GM23338 (cell line): Measurements from ENCODE around the gene CEACAM21. TPM values are rescaled to one million over a fixed set of nuclear protein-coding genes. Genes with fewer than 3 reads are reported as not detected.
A peak's percentile ranks its signal among the peaks of the same experiment; 100 is the strongest.

Experiments used
- ATAC-seq: fragments of 200-7000 bp; cut with Tn5 transposase; 3 replicates; pipeline ENCODE4 v1.9.1; 2020
- DNase-seq: peaks from one replicate; pipeline ENCODE4 v3.0.0-alpha.2; 2015; ENCODE audit warnings: low spot score
- H2AFZ ChIP-seq: fragments of 200-600 bp; sonication (generic); 2 replicates; pipeline ENCODE4 v1.8.0; 2016; ENCODE audit warnings: antibody characterized with exemption, mild to moderate bottlenecking, moderate library complexity
- H3F3A ChIP-seq: fragments of 200-600 bp; sonication (generic); replicated peaks from 2 replicates; pipeline ENCODE4 v1.8.0; 2017; ENCODE audit warnings: antibody characterized with exemption, mixed run types, low read depth
- H3K27ac ChIP-seq: fragments of 200-600 bp; sonication (generic); 2 replicates; pipeline ENCODE4 v1.6.1; 2016; ENCODE audit warnings: low read depth
- H3K27me3 ChIP-seq: fragments of 200-600 bp; sonication (generic); 2 replicates; pipeline ENCODE4 v1.8.0; 2016; ENCODE audit warnings: mild to moderate bottlenecking, mixed run types, moderate library complexity; ENCODE audit not compliant: insufficient read depth
- H3K36me3 ChIP-seq: fragments of 200-600 bp; sonication (generic); 2 replicates; pipeline ENCODE4 v1.8.0; 2016; ENCODE audit warnings: mild to moderate bottlenecking; ENCODE audit not compliant: insufficient read depth
- H3K4me1 ChIP-seq: fragments of 200-600 bp; sonication (generic); 2 replicates; pipeline ENCODE4 v1.8.0; 2016; ENCODE audit warnings: mild to moderate bottlenecking, moderate library complexity; ENCODE audit not compliant: insufficient read depth
- H3K4me2 ChIP-seq: fragments of 200-600 bp; sonication (generic); 2 replicates; pipeline ENCODE4 v1.7.1; 2017; ENCODE audit warnings: mixed run types
- H3K4me3 ChIP-seq: fragments of 200-600 bp; sonication (generic); 2 replicates; pipeline ENCODE4 v1.6.1; 2016; ENCODE audit warnings: mixed run types
- H3K79me2 ChIP-seq: fragments of 200-600 bp; sonication (generic); replicated peaks from 2 replicates; pipeline ENCODE4 v1.8.0; 2017; ENCODE audit warnings: mild to moderate bottlenecking; ENCODE audit not compliant: insufficient read depth
- H3K9me2 ChIP-seq: fragments of 200-600 bp; sonication (generic); 2 replicates; pipeline ENCODE4 v1.8.0; 2017; ENCODE audit not compliant: insufficient read depth
- H4K20me1 ChIP-seq: fragments of 200-600 bp; sonication (generic); replicated peaks from 2 replicates; pipeline ENCODE4 v1.8.0; 2017; ENCODE audit warnings: mild to moderate bottlenecking; ENCODE audit not compliant: insufficient read depth
- H3K27ac Mint-ChIP-seq: 2 replicates; pipeline ENCODE4 v1.8.0; 2020; ENCODE audit warnings: inconsistent platforms, mild to moderate bottlenecking, moderate library complexity, mixed read lengths
- H3K27me3 Mint-ChIP-seq: 3 replicates; pipeline ENCODE4 v1.8.0; 2022; ENCODE audit warnings: low read depth, mild to moderate bottlenecking, moderate library complexity, mixed read lengths, inconsistent platforms; ENCODE audit not compliant: insufficient read depth, poor library complexity
- H3K36me3 Mint-ChIP-seq: 3 replicates; pipeline ENCODE4 v1.8.0; 2021; ENCODE audit warnings: low read depth, mild to moderate bottlenecking, inconsistent platforms, moderate library complexity, mixed read lengths
- H3K4me1 Mint-ChIP-seq: 3 replicates; pipeline ENCODE4 v1.8.0; 2020; ENCODE audit warnings: mild to moderate bottlenecking, inconsistent platforms, mixed read lengths
- H3K4me3 Mint-ChIP-seq: 3 replicates; pipeline ENCODE4 v1.8.0; 2021; ENCODE audit warnings: moderate library complexity, mild to moderate bottlenecking, inconsistent platforms, mixed read lengths
- H3K9me3 Mint-ChIP-seq: 3 replicates; pipeline ENCODE4 v1.8.0; 2020; ENCODE audit warnings: moderate library complexity, mild to moderate bottlenecking, inconsistent platforms, mixed read lengths
- CREB1 ChIP-seq: fragments of 250-450 bp; sonication (Bioruptor Pico); IDR thresholded peaks from 2 replicates; pipeline ENCODE4 v1.5.0; 2020; ENCODE audit warnings: low read depth, mild to moderate bottlenecking, moderate library complexity
- EZH2phosphoT487 ChIP-seq: fragments of 200-600 bp; sonication (generic); IDR thresholded peaks from one replicate; pipeline ENCODE4 v1.8.1; 2018; ENCODE audit warnings: antibody characterized with exemption; ENCODE audit not compliant: unreplicated experiment
- NANOG ChIP-seq: IDR thresholded peaks from 2 replicates; pipeline ENCODE4 v1.6.1; 2016; ENCODE audit warnings: antibody characterized with exemption, borderline replicate concordance
- POLR2AphosphoS5 ChIP-seq: IDR thresholded peaks from 2 replicates; pipeline ENCODE4 v1.6.1; 2016; ENCODE audit warnings: antibody characterized with exemption, low read depth
- STAT1 ChIP-seq: IDR thresholded peaks from one replicate; pipeline ENCODE4 v1.6.1; 2016; ENCODE audit warnings: antibody characterized with exemption; ENCODE audit not compliant: unreplicated experiment
- ZNF114 ChIP-seq: fragments of 250-450 bp; sonication (Bioruptor Pico); IDR thresholded peaks from 2 replicates; pipeline ENCODE4 v1.5.0; 2020; ENCODE audit warnings: mild to moderate bottlenecking, moderate library complexity
- polyA plus RNA-seq: library from polyadenylated mRNA; unstranded; fragments of >200 nt; fragmentation: Nextera tagmentation; extraction: Ambion mirVana; gene quantifications from 2 replicates; pipeline ENCODE4 v1.2.1, GENCODE V29; 2016
- total RNA-seq: library from RNA; depleted of rRNA; stranded (reverse); fragments of >200 nt; shearing (Covaris generic); gene quantifications from 2 replicates; pipeline ENCODE4 v1.2.3, GENCODE V29; 2014
- TF ChIP-seq, protein P1 (sequence below), 2 experiments: fragments of 200-600 bp in 1 of 2; sonication (generic) in 1 of 2; conservative IDR thresholded peaks; 2 replicates each; pipeline versions ENCODE4 v1.5.1 to v1.6.1; 2016 to 2017; ENCODE audit warnings: antibody characterized with exemption in 2 of 2, low read depth in 2 of 2, mild to moderate bottlenecking in 2 of 2, moderate library complexity in 1 of 2
- TF ChIP-seq, protein P2 (sequence below): IDR thresholded peaks from 2 replicates; pipeline ENCODE4 v1.6.1; 2016; ENCODE audit warnings: antibody characterized with exemption
- TF ChIP-seq, protein P3 (sequence below): IDR thresholded peaks from one replicate; pipeline ENCODE4 v1.6.1; 2018; ENCODE audit warnings: antibody characterized with exemption; ENCODE audit not compliant: unreplicated experiment
- TF ChIP-seq, protein P4 (sequence below): fragments of 250-450 bp; sonication (Bioruptor Pico); IDR thresholded peaks from 2 replicates; pipeline ENCODE4 v1.5.0; 2020; ENCODE audit warnings: mild to moderate bottlenecking, moderate library complexity

The CEACAM21 gene
- total and polyA plus RNA-seq, 2 experiments from 2014 or later: not detected

DNA sequence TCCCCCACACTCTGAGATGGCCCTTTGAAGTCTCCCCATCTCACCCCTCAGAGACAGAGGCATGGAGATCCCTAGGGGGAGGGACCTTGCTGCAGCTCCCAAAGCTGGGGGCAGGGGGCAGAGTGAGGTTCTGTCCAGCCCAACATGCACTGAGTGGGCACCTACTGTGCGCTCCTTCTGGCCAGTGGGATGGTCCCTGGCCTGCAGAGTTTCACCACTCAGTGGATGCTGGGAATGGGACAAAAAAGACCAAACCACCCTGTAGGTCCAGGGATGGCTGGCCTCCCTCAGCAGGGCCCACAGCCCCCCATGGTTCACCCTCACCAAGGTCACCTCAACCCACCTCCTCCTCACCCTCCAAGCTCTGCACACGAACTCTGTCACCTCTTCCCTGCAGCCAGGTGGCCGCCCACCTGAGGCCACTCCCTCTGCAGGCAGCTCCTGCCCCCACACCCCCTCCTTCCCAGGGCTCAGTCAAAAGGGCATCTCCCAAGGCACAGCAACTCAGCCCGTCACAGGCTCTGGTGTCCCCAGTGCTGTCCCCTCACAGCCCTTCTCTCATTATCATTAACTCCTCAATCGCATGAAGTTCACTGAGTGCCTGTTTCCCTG is 16.1 kb downstream of the CEACAM21 start:
- Histone ChIP-seq H3K79me2 (no peaks in the 10 kb centered on the region), H3K36me3 (no peaks in the 10 kb centered on the region), H3K9me2 (no peaks in the 10 kb centered on the region), H3K27ac (no peak overlapping the region), H2AFZ (no peak overlapping the region), H3K27me3 (peaks cover 25% of the 10 kb centered on the region), H3K4me3 (no peak overlapping the region), H3F3A (no peaks in the 10 kb centered on the region), H3K4me1 (no peaks in the 10 kb centered on the region), H4K20me1 (no peaks in the 10 kb centered on the region), H3K4me2 (no peak overlapping the region)
- H3K27ac Mint-ChIP-seq: no peak overlapping the region
- no peaks in the 10 kb centered on the region for H3K36me3 Mint-ChIP-seq
- ATAC-seq: peak; percentile 50
- H3K4me1 Mint-ChIP-seq: no peaks in the 10 kb centered on the region
- H3K4me3 Mint-ChIP-seq: no peak overlapping the region
- TF ChIP-seq, protein P1, sequence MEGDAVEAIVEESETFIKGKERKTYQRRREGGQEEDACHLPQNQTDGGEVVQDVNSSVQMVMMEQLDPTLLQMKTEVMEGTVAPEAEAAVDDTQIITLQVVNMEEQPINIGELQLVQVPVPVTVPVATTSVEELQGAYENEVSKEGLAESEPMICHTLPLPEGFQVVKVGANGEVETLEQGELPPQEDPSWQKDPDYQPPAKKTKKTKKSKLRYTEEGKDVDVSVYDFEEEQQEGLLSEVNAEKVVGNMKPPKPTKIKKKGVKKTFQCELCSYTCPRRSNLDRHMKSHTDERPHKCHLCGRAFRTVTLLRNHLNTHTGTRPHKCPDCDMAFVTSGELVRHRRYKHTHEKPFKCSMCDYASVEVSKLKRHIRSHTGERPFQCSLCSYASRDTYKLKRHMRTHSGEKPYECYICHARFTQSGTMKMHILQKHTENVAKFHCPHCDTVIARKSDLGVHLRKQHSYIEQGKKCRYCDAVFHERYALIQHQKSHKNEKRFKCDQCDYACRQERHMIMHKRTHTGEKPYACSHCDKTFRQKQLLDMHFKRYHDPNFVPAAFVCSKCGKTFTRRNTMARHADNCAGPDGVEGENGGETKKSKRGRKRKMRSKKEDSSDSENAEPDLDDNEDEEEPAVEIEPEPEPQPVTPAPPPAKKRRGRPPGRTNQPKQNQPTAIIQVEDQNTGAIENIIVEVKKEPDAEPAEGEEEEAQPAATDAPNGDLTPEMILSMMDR (conservative IDR thresholded peaks at IDR 0.05; ENCODE audit: low read depth in 2 of 2): no peak
- TF ChIP-seq NANOG (no peak), EZH2phosphoT487 (no peak), POLR2AphosphoS5 (no peak), STAT1 (no peak), ZNF114 (no peak), CREB1 (CRISPR knock-in tag) (no peak)
- TF ChIP-seq, protein P2, sequence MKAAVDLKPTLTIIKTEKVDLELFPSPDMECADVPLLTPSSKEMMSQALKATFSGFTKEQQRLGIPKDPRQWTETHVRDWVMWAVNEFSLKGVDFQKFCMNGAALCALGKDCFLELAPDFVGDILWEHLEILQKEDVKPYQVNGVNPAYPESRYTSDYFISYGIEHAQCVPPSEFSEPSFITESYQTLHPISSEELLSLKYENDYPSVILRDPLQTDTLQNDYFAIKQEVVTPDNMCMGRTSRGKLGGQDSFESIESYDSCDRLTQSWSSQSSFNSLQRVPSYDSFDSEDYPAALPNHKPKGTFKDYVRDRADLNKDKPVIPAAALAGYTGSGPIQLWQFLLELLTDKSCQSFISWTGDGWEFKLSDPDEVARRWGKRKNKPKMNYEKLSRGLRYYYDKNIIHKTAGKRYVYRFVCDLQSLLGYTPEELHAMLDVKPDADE: no peak
- TF ChIP-seq, protein P3, sequence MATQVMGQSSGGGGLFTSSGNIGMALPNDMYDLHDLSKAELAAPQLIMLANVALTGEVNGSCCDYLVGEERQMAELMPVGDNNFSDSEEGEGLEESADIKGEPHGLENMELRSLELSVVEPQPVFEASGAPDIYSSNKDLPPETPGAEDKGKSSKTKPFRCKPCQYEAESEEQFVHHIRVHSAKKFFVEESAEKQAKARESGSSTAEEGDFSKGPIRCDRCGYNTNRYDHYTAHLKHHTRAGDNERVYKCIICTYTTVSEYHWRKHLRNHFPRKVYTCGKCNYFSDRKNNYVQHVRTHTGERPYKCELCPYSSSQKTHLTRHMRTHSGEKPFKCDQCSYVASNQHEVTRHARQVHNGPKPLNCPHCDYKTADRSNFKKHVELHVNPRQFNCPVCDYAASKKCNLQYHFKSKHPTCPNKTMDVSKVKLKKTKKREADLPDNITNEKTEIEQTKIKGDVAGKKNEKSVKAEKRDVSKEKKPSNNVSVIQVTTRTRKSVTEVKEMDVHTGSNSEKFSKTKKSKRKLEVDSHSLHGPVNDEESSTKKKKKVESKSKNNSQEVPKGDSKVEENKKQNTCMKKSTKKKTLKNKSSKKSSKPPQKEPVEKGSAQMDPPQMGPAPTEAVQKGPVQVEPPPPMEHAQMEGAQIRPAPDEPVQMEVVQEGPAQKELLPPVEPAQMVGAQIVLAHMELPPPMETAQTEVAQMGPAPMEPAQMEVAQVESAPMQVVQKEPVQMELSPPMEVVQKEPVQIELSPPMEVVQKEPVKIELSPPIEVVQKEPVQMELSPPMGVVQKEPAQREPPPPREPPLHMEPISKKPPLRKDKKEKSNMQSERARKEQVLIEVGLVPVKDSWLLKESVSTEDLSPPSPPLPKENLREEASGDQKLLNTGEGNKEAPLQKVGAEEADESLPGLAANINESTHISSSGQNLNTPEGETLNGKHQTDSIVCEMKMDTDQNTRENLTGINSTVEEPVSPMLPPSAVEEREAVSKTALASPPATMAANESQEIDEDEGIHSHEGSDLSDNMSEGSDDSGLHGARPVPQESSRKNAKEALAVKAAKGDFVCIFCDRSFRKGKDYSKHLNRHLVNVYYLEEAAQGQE: no peak
- TF ChIP-seq, protein P4, sequence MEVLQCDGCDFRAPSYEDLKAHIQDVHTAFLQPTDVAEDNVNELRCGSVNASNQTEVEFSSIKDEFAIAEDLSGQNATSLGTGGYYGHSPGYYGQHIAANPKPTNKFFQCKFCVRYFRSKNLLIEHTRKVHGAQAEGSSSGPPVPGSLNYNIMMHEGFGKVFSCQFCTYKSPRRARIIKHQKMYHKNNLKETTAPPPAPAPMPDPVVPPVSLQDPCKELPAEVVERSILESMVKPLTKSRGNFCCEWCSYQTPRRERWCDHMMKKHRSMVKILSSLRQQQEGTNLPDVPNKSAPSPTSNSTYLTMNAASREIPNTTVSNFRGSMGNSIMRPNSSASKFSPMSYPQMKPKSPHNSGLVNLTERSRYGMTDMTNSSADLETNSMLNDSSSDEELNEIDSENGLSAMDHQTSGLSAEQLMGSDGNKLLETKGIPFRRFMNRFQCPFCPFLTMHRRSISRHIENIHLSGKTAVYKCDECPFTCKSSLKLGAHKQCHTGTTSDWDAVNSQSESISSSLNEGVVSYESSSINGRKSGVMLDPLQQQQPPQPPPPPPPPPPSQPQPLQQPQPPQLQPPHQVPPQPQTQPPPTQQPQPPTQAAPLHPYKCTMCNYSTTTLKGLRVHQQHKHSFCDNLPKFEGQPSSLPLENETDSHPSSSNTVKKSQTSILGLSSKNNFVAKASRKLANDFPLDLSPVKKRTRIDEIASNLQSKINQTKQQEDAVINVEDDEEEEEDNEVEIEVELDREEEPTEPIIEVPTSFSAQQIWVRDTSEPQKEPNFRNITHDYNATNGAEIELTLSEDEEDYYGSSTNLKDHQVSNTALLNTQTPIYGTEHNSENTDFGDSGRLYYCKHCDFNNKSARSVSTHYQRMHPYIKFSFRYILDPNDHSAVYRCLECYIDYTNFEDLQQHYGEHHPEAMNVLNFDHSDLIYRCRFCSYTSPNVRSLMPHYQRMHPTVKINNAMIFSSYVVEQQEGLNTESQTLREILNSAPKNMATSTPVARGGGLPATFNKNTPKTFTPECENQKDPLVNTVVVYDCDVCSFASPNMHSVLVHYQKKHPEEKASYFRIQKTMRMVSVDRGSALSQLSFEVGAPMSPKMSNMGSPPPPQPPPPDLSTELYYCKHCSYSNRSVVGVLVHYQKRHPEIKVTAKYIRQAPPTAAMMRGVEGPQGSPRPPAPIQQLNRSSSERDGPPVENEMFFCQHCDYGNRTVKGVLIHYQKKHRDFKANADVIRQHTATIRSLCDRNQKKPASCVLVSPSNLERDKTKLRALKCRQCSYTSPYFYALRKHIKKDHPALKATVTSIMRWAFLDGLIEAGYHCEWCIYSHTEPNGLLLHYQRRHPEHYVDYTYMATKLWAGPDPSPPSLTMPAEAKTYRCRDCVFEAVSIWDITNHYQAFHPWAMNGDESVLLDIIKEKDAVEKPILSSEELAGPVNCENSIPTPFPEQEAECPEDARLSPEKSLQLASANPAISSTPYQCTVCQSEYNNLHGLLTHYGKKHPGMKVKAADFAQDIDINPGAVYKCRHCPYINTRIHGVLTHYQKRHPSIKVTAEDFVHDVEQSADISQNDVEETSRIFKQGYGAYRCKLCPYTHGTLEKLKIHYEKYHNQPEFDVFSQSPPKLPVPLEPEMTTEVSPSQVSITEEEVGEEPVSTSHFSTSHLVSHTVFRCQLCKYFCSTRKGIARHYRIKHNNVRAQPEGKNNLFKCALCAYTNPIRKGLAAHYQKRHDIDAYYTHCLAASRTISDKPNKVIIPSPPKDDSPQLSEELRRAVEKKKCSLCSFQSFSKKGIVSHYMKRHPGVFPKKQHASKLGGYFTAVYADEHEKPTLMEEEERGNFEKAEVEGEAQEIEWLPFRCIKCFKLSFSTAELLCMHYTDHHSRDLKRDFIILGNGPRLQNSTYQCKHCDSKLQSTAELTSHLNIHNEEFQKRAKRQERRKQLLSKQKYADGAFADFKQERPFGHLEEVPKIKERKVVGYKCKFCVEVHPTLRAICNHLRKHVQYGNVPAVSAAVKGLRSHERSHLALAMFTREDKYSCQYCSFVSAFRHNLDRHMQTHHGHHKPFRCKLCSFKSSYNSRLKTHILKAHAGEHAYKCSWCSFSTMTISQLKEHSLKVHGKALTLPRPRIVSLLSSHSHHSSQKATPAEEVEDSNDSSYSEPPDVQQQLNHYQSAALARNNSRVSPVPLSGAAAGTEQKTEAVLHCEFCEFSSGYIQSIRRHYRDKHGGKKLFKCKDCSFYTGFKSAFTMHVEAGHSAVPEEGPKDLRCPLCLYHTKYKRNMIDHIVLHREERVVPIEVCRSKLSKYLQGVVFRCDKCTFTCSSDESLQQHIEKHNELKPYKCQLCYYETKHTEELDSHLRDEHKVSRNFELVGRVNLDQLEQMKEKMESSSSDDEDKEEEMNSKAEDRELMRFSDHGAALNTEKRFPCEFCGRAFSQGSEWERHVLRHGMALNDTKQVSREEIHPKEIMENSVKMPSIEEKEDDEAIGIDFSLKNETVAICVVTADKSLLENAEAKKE (CRISPR knock-in tag): no peak
- peaks cover 5% of the 10 kb centered on the region; the same call in 1 of the 3 replicates for H3K9me3 Mint-ChIP-seq
- peak; percentile 28 for DNase-seq
- H3K27me3 Mint-ChIP-seq: peaks cover 13% of the 10 kb centered on the region
